SKM-1 (cell line): ENCODE measurements around the gene TOP2A.
A peak's percentile ranks its signal among the peaks of the same experiment; 100 is the strongest.

Experiments
- DNase-seq: peaks from one replicate; lab custom pipeline; 2025; ENCODE audit not compliant: unreplicated experiment; lab: John Stamatoyannopoulos, UW

TOP2A gene

GRCh38 chr17:40417609-40418427, at the start of gene TOP2A:
Gene TOP2A (minus strand): TSS chr17:40417896. CDS start chr17:40417791, 105 bp downstream.
- peak; percentile 97 for DNase-seq

DNA sequence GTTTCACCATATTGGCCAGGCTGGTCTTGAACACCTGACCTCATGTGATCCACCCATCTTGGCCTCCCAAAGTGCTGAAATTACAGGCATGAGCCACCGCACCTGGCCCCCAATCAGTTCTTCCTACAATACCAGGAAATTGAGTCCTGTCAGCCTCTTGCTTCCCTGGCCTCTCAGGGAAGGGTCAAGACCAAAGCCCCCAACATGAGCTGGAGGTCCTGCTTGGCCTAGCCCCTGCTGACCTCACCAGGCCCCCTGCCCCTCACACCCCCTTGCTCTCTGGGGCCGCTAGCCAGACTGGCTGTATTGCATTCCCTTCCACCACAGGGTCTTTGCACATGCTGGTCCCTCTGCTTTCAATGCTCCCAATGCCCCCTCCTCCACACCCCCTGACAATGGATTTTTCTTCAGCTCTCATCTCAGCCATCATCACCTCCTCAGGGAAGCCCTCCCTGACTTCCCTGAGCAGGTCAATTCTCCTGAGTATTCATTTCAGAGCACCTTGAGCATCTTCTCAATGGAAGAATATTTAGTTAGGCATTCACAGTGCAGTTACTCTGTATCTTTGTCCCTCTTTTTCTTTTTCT, 49.7 kb upstream of the TOP2A start:
- DNase-seq = no peak

DNA sequence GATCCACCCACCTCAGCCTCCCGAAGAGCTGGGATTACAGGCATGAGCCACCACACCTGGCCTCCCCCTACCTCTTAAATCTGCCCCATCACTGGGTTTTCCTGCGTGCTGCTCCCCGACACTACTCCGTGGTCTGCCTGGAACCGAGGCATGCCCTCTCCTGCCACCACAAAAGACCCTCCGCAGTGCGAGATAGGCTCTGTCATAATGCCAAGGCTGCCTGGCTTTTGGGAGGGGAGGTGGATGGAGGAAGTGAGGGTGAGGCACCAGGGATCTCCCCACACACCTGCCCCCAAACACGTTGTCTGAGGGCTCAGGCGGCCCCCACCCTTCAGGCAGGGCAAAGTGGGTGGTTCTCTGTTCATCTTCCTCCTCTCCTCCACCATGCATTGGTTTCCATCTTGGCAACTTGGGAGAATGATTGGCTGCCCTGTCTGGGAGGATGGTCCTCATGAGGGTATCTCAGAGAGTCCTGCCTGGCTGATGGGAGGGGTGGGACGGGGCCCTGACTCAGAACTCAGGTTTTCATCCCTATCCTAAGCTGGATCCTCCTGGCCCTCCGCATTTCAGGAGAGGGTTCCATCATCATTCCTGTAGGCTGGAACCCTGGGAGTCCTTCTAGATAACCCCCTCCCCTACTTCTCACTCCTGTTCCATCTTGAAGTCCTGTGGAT, 48.7 kb upstream of the TOP2A start:
- no peak for DNase-seq

GRCh38 chr17:40464392-40464855, 46.7 kb upstream of the TOP2A start:
- DNase-seq = no peak

DNA sequence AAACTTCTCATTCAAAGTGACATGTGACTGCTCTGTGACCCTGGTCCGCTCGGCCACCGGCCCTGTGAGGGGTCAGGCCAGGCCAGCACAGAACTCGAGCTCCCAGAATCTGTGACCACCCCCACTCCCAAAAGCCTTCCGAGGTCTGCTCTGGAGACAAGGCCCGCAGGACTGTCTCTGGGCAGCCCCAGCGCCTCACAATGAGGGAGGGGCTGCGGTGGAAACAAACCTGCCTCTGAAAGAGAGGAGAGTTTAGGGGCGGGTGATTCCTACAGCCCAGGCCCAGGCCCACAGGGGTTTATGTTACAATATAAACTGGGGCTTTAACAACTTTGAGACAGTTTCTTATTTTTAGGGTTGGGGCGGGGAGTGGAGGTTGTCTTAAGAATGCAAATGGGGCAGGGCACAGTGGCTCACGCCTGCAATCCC, 45.4 kb upstream of the TOP2A start:
- no peak for DNase-seq

- DNase-seq = no peak
These were observed 44.8 kb upstream of the TOP2A start for GRCh38 chr17:40462343-40463121.

- no peak for DNase-seq
These were observed 44.1 kb upstream of the TOP2A start for GRCh38 chr17:40461732-40462342.

DNA sequence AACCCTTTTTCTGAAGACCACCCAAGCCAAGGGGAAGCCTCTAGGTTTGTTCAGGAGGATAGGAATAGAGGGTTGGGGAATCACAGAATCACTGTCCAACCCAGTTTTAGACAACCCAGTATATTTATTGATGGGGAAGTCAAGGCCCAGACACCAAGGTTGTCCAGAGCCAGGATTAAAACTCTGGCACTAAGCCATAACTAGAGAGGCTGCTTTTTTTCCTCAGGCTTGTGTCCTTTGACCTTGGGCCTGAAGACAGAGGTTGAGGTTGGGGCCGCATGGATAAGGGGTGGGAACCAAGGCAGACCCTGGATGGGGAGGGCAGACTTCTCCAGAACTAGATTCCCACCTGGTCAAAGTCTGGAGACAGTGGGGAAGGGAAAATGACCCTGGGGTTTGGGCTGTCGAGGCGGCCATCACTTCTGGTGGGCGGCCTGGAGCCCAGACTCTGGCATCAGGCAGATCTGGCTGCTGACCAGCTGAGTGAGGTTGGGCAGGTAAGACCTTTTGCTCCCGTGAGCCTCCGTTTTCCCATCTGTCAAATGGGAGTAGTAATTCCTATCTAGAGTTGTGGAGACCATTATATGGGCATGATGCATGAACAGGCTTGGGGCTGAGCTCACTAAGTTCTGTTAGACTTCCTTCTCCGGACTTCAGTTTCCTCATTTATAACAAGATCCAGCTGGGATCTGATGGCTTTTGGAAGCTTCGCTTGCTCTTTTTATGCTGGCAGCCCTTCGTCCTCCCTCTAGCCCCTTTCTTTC, 43.5 kb upstream of the TOP2A start:
- no peak for DNase-seq

DNA sequence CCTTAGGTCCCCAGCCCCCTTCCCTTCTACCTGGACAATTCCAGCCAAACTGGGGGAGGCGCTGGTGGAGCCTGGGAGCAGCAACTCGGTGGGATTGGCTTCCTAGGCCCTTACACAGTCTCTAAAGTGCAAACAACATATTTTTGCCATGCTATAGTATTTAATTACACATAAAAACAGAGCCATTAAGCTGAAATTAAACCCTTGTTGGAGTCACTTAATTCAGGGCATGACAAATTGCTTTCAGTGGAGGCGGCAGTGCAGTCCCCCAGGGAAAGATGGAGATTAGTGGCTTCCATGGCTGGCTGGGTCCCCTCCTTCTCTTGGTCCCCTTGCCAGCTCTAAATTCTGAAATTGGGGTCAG, 42.9 kb upstream of the TOP2A start:
- DNase-seq = no peak

DNA sequence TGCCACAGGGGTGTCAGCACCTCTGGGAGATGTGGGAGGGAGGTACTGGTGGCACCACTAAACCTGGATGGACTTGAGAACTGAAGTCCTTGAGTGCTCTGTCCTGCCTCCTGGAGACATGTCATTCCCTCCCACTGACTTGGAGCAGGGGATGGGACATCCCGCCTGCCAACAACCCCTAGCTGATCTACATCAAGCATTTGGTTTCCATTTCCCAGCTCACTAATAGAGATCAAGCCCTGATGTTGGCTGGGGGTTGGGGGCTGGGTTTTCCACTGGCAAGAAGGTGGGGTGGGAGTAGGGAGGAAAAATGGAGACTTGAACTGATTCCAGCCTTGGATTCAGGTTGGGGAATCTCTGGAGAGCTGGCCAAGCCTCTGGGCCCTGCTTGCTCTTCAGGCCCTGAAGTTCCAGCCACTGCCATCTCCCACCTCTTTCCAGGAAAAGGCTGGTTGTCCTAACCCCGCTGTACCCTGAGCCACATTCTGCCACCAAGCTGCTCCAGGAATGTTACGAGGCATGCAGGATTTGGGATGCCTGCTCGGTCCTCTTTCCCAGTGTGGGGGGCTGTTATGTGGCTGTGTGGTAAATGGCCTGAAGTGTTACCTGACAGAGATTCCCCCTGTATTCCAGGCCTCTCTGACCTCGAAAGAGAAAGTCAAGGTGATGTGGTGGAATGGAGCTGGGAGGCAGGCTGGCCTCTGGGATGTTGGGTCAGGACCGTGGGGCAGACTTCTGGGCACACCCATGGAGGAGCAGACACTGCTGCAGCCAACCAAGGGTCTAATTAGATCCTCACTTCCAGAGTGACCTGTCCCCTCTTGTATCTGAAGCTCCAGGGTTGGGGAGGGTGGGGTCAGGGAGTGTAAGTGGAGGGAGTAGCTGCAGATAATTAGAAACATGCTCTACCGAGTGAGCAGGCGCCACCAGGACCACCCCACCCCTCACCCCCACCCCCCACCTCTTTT, 42.2 kb upstream of the TOP2A start:
- no peak for DNase-seq

- DNase-seq = no peak
These were observed 41.3 kb upstream of the TOP2A start for GRCh38 chr17:40458851-40459482.

- DNase-seq = no peak
These were observed 40.5 kb upstream of the TOP2A start for GRCh38 chr17:40457964-40458791.

GRCh38 chr17:40457369-40457768, 39.7 kb upstream of the TOP2A start:
- no peak for DNase-seq

- no peak for DNase-seq
These were observed 38.8 kb upstream of the TOP2A start for GRCh38 chr17:40456396-40456951.

DNA sequence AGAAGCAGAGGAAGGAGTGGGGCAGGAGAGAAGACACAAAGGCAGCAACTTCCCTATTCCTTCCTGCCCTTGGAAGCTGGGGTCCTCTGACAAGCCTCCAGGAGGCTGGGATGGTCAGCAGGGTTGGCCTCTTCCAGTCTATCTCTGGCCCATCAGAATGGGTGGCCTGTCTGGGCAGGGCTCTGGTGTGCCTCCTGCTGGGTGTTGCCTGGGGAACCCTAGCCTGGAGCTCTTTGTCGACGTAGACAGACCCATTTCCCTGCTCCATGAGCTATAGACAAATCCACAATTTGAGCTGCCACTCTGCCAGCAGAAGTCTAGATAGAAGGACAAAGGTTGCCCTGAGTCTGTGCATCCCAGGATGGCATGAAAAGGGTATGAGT, 36.9 kb upstream of the TOP2A start:
- no peak for DNase-seq

DNA sequence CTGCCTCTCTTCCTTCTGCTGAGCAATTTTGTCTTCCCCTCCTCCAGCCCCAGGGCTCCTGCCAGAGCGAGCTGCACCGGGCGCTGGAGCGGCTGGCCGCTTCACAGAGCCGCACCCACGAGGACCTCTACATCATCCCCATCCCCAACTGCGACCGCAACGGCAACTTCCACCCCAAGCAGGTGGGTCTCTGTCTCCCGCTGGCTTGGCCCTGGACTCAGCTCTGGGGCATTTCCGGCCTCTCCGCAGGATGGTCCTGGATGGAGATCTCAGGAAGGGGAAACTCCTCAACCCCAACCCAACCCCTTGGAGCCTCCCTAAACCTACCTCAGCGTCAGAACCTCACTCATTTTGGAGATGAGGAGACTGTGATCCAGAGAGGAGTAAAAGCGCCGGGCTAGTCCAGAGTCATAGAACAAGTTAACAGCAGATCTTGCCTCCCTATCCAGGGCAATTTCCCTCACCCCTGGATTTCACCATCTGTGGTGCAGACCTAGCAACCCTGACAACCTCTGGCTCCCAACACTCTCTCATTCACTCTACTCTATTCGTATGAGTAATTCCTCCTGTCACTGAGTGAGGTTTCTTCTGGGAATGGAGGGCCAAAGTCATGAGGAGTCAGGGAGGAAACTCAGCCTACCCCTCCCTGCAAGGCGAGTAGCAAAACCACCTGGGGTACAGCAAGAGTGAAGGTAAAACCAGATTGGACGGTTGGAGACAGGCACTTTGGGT, 36.4 kb upstream of the TOP2A start:
- no peak for DNase-seq

GRCh38 chr17:40452921-40453378, 35.3 kb upstream of the TOP2A start:
- DNase-seq = no peak
